CD8-positive, alpha-beta memory T cell (primary cell): ENCODE data around the gene ASTN2. TPM values are rescaled to one million over a fixed set of nuclear protein-coding genes. Genes with fewer than 3 reads are reported as not detected.

ENCODE experiments used
- CTCF ChIA-PET: fragments of 350-600 bp; sonication (Branson Sonifier 250); formaldehyde crosslinking; loops from one replicate; lab custom pipeline; 2021; ENCODE audit warnings: antibody characterized with exemption; lab: Charles Lee
- POLR2A ChIA-PET: fragments of 350-600 bp; sonication (Branson Sonifier 250); formaldehyde crosslinking; loops from one replicate; lab custom pipeline; 2021; ENCODE audit warnings: antibody characterized with exemption; lab: Charles Lee
- DNase-seq, 5 donors: peaks; one replicate each; pipeline versions ENCODE4 v3.0.0 to v3.0.0-alpha.2; 2020 to 2022; ENCODE audit warnings: mixed read lengths in 1 of 5
- H3K27ac ChIP-seq: one replicate; pipeline ENCODE4 v1.7.0; 2013; ENCODE audit warnings: low read depth, mild to moderate bottlenecking, low read length, moderate library complexity
- H3K27me3 ChIP-seq: 2 replicates; pipeline ENCODE4 v1.7.0; 2013; ENCODE audit warnings: low read length, mild to moderate bottlenecking; ENCODE audit not compliant: insufficient read depth, poor library complexity, severe bottlenecking
- H3K36me3 ChIP-seq: 2 replicates; pipeline ENCODE4 v1.7.0; 2013; ENCODE audit warnings: mild to moderate bottlenecking, low read length, moderate library complexity; ENCODE audit not compliant: insufficient read depth
- H3K4me1 ChIP-seq: 2 replicates; pipeline ENCODE4 v1.7.0; 2013; ENCODE audit warnings: mild to moderate bottlenecking, low read length, moderate library complexity; ENCODE audit not compliant: insufficient read depth
- H3K4me3 ChIP-seq: 2 replicates; pipeline ENCODE4 v1.7.0; 2013; ENCODE audit warnings: mild to moderate bottlenecking, low read length
- H3K9me3 ChIP-seq: 2 replicates; pipeline ENCODE4 v1.7.0; 2013; ENCODE audit warnings: mild to moderate bottlenecking, low read length
- H3K27ac Mint-ChIP-seq, 8 donors: one replicate each; pipeline ENCODE4 v1.8.0; 2020 to 2021; ENCODE audit warnings: mixed read lengths in 8 of 8, mild to moderate bottlenecking in 6 of 8, inconsistent platforms in 3 of 8, moderate library complexity in 3 of 8
- H3K27me3 Mint-ChIP-seq, 2 donors: one replicate each; pipeline ENCODE4 v1.8.0; 2020 to 2021; ENCODE audit warnings: mixed read lengths in 2 of 2, mild to moderate bottlenecking in 1 of 2, moderate library complexity in 1 of 2
- H3K36me3 Mint-ChIP-seq, 3 donors: one replicate each; pipeline ENCODE4 v1.8.0; 2020 to 2021; ENCODE audit warnings: mixed read lengths in 3 of 3, inconsistent platforms in 1 of 3, mild to moderate bottlenecking in 1 of 3
- H3K4me1 Mint-ChIP-seq, 3 donors: one replicate each; pipeline ENCODE4 v1.8.0; 2020 to 2021; ENCODE audit warnings: mixed read lengths in 3 of 3, inconsistent platforms in 1 of 3, mild to moderate bottlenecking in 1 of 3
- H3K4me3 Mint-ChIP-seq, 7 donors: one replicate each; pipeline ENCODE4 v1.8.0; 2020 to 2021; ENCODE audit warnings: mixed read lengths in 7 of 7, mild to moderate bottlenecking in 6 of 7, moderate library complexity in 4 of 7, inconsistent platforms in 2 of 7
- H3K9me3 Mint-ChIP-seq, 5 donors: one replicate each; pipeline ENCODE4 v1.8.0; 2020 to 2022; ENCODE audit warnings: mixed read lengths in 5 of 5, mild to moderate bottlenecking in 3 of 5, moderate library complexity in 2 of 5, inconsistent platforms in 1 of 5
- polyA plus RNA-seq: library from polyadenylated mRNA; unstranded; fragments of 300-500 nt; fragmentation: Illumina TruSeq; gene quantifications from one replicate; pipeline ENCODE4 v1.2.3, GENCODE V29; 2021
- total RNA-seq, 2 experiments: library from RNA; stranded (reverse); gene quantifications; one replicate each; pipeline ENCODE4 v1.2.3, GENCODE V29; 2021

ASTN2 gene
- total and polyA plus RNA-seq, 3 experiments from 2014 or later, result 4.1 to 4.8 (median 4.2) TPM

DNA sequence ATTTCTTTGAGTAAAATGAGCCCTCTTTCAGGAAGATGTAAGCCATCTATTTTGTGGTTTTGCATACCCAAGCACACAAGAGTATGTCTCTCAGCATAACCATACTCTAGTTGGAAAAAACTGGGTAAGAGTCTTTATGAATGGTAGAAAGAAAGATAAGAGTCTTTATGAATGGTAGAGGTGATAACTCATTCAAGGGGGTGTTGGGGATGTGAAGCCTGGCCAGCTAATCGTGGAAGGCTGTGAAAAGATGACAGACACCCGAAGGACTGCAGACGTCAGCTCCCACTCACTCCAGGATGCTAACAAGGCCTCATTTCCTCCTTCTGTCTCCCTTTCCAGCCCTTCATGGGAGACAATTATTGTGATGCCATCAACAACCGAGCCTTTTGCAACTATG lies 1032.8 kb downstream of the ASTN2 start:
- H3K36me3 Mint-ChIP-seq, result peaks cover 0 to 10% (median 0%) of the 10 kb centered on the region in 3 donors
- no peak overlapping the region for H3K27ac Mint-ChIP-seq
- H3K9me3 Mint-ChIP-seq, result no peaks in the 10 kb centered on the region
- H3K36me3 ChIP-seq, result no peaks in the 10 kb centered on the region
- no peaks in the 10 kb centered on the region for H3K27me3 ChIP-seq
- H3K27ac ChIP-seq, result no peak overlapping the region
- H3K4me1 ChIP-seq, result no peaks in the 10 kb centered on the region
- POLR2A ChIA-PET, result no interaction called here
- CTCF ChIA-PET, result no interaction called here
- H3K4me3 Mint-ChIP-seq, result no peak overlapping the region
- no peak for DNase-seq
- no peaks in the 10 kb centered on the region for H3K4me1 Mint-ChIP-seq
- no peaks in the 10 kb centered on the region for H3K9me3 ChIP-seq
- peaks cover 0 to 4% of the 10 kb centered on the region in 2 donors for H3K27me3 Mint-ChIP-seq
- no peak overlapping the region for H3K4me3 ChIP-seq

DNA sequence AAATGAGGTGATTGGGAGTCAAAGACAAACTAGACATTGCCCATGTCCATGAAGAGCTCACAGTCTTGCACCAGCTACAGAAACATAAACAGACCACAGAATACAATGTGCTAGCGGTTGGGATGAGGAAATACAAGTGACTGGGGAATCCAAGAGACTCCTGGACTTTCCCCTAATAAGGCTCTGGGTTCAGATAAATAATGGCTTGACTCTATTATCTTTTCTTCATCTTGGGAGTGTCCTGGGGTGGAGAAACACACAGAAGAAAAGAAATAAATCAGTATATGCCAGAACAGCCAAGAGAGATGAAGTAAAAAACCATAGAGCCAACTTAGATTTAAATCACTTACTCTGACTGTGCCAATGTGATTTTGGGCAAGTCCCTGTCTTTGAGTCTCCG lies 1033.5 kb downstream of the ASTN2 start:
- DNase-seq, result no peak
- ChIA-PET CTCF (interaction anchor here (0.6 kb wide), 1 partner anchor 179 kb away, joined by 3 read pairs; no protein-coding TSS in a partner anchor), POLR2A (no interaction called here)
- no peaks in the 10 kb centered on the region for H3K9me3 Mint-ChIP-seq
- H3K27me3 ChIP-seq, result no peaks in the 10 kb centered on the region
- H3K4me1 Mint-ChIP-seq, result no peaks in the 10 kb centered on the region
- H3K36me3 Mint-ChIP-seq, result peaks cover 0 to 10% (median 0%) of the 10 kb centered on the region in 3 donors
- no peak overlapping the region for H3K4me3 Mint-ChIP-seq
- no peak overlapping the region for H3K4me3 ChIP-seq
- no peaks in the 10 kb centered on the region for H3K4me1 ChIP-seq
- no peaks in the 10 kb centered on the region for H3K36me3 ChIP-seq
- H3K27ac ChIP-seq, result no peak overlapping the region
- H3K27me3 Mint-ChIP-seq, result peaks cover 0 to 4% of the 10 kb centered on the region in 2 donors
- no peak overlapping the region for H3K27ac Mint-ChIP-seq
- H3K9me3 ChIP-seq, result no peaks in the 10 kb centered on the region

DNA sequence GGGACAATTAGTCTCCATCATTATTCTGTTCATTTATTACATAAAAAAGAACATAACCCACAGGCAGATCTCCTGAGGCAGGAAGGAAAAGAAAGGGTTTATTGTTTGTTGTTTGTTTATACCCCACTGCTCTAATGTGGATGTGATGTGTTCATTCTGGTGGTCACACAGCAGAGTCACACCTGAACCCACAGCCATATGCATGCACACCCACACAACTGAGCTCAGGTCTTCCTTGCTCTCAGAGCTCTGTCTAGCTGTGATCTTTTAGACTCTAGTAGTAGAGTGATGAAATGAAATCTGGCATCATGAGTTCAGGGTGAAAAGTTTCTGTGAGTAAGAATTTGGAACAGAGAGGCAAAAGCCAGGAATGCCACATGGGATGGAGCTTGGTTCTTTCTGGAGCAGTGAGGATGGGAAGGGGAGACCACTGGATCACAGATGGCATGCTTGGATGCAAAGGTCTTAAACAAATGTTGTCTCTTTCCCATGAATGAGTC lies 1034.3 kb downstream of the ASTN2 start:
- H3K9me3 ChIP-seq, result no peaks in the 10 kb centered on the region
- Mint-ChIP-seq H3K27me3 (peaks cover 0 to 4% of the 10 kb centered on the region in 2 donors), H3K36me3 (peaks cover 0 to 6% (median 0%) of the 10 kb centered on the region in 3 donors), H3K4me1 (no peaks in the 10 kb centered on the region), H3K9me3 (no peaks in the 10 kb centered on the region), H3K4me3 (peak overlapping the region in 1 of 7 donors; percentile 46), H3K27ac (no peak overlapping the region)
- no peaks in the 10 kb centered on the region for H3K4me1 ChIP-seq
- H3K27me3 ChIP-seq, result no peaks in the 10 kb centered on the region
- CTCF ChIA-PET, result interaction anchor here (0.6 kb wide), 1 partner anchor 179 kb away, joined by 3 read pairs; no protein-coding TSS in a partner anchor
- no peak for DNase-seq
- H3K4me3 ChIP-seq, result no peak overlapping the region
- no peak overlapping the region for H3K27ac ChIP-seq
- no peaks in the 10 kb centered on the region for H3K36me3 ChIP-seq
- POLR2A ChIA-PET, result no interaction called here

DNA sequence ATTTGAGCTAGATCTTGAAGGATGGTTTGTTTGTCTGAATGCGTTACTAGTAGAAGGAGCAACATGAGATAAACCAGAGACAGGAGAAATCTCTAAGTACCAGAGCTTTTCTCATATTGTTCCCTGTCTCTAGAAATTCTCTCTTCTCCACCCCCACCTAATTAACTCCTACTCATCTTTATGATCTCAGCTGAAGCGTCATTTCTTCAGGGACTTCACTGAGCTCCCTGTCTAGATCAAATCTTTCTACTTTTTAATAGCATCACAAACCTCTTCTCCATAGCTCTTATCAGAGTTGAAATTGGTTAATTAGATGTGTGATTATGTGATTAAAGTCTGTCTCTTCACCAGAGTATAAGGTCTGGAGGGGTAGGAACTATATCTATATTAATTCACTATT lies 1035.0 kb downstream of the ASTN2 start:
- no peaks in the 10 kb centered on the region for H3K27me3 ChIP-seq
- no peaks in the 10 kb centered on the region for H3K4me1 ChIP-seq
- ChIA-PET POLR2A (no interaction called here), CTCF (no interaction called here)
- Mint-ChIP-seq H3K27me3 (peaks cover 0 to 4% of the 10 kb centered on the region in 2 donors), H3K36me3 (peaks cover 0 to 3% (median 0%) of the 10 kb centered on the region in 3 donors), H3K9me3 (no peaks in the 10 kb centered on the region), H3K4me1 (no peaks in the 10 kb centered on the region), H3K27ac (no peak overlapping the region), H3K4me3 (no peak overlapping the region)
- H3K9me3 ChIP-seq, result no peaks in the 10 kb centered on the region
- H3K4me3 ChIP-seq, result no peak overlapping the region
- no peak for DNase-seq
- H3K36me3 ChIP-seq, result no peaks in the 10 kb centered on the region
- no peak overlapping the region for H3K27ac ChIP-seq

DNA sequence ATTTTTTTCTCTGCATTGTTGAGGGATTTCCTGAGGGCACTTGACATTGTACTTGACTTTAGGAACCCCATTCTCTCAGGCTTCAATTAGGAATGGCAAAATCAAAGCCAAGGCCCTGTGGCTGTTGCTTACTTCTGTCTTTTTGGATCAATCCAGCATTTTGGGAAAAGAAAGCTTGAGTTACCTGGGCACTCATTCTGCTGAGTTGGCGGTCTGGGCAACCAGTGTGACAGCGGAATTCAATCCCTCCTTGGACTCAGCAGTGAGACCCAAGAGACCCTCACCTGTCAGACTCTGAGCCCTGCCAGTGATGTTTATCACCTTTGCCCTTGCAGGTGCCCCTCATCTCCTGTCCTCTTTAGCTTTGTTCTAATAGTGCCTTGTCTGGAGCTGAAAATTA lies 1036.0 kb downstream of the ASTN2 start:
- H3K4me1 Mint-ChIP-seq, result no peaks in the 10 kb centered on the region
- no peaks in the 10 kb centered on the region for H3K27me3 ChIP-seq
- H3K9me3 Mint-ChIP-seq, result no peaks in the 10 kb centered on the region
- no peaks in the 10 kb centered on the region for H3K4me1 ChIP-seq
- no peak overlapping the region for H3K27ac Mint-ChIP-seq
- H3K36me3 Mint-ChIP-seq, result peaks cover 0 to 5% (median 2%) of the 10 kb centered on the region in 3 donors
- no peak overlapping the region for H3K4me3 ChIP-seq
- H3K4me3 Mint-ChIP-seq, result no peak overlapping the region
- ChIA-PET CTCF (no interaction called here), POLR2A (no interaction called here)
- DNase-seq, result no peak
- no peaks in the 10 kb centered on the region for H3K36me3 ChIP-seq
- H3K27ac ChIP-seq, result no peak overlapping the region
- H3K9me3 ChIP-seq, result no peaks in the 10 kb centered on the region
- peaks cover 0 to 4% of the 10 kb centered on the region in 2 donors for H3K27me3 Mint-ChIP-seq

DNA sequence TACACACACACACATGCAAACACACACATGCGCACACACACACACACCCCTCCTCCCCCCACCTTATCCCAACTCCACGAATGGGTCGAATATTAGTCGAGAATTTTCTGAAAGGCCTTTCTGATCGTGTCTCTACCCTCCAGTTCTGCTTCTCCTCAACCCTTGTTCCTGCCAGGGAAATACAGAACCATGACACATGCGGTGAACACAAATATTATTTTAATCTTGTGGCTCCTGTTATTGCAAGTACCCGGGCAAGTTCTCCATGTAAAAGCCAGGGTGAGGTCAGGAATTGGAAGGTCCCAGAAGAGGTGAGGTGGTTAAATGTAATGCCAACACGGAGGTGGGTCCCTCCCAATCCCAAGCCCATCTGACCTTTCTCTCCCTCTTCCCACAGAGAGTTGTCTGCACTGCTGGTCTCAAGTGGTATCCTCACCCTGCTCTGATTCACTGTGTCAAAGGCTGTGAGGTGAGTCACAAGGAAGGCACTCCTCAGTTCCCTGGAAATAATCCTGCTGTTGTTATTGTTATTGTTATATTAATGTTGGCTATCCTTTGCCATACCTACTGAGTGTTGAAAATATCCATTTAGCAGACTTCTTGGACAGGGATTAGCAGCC lies 1037.6 kb downstream of the ASTN2 start:
- H3K27ac ChIP-seq, result no peak overlapping the region
- Mint-ChIP-seq H3K36me3 (peaks cover 0 to 4% (median 2%) of the 10 kb centered on the region in 3 donors), H3K27ac (no peak overlapping the region), H3K4me1 (no peaks in the 10 kb centered on the region), H3K9me3 (no peaks in the 10 kb centered on the region), H3K4me3 (peak overlapping the region in 1 of 7 donors; percentile 38), H3K27me3 (peaks cover 0 to 4% of the 10 kb centered on the region in 2 donors)
- ChIA-PET POLR2A (no interaction called here), CTCF (no interaction called here)
- no peaks in the 10 kb centered on the region for H3K4me1 ChIP-seq
- no peak overlapping the region for H3K4me3 ChIP-seq
- H3K36me3 ChIP-seq, result no peaks in the 10 kb centered on the region
- H3K9me3 ChIP-seq, result no peaks in the 10 kb centered on the region
- DNase-seq, result no peak
- H3K27me3 ChIP-seq, result no peaks in the 10 kb centered on the region
